ENCODE results near the gene MBLAC2. TPM values are rescaled to one million over a fixed set of nuclear protein-coding genes. Genes with fewer than 3 reads are reported as not detected.
A peak's percentile ranks its signal among the peaks of the same experiment; 100 is the strongest.

The MBLAC2 gene
- 1 to 10 TPM; 3.5 to 5.0 TPM for total RNA-seq
- polyA plus RNA-seq (2013, experiment 1 of 2) = 4.5 TPM
- 4.4 TPM for polyA plus RNA-seq (2013, experiment 2 of 2)
- long read RNA-seq, experiment 1, full-length matches to known transcripts = 3 of 4 reads
- long read RNA-seq, experiment 1, partial matches to known transcripts = 0 of 4 reads
- long read RNA-seq, experiment 1, other reads (novel, unspliced or antisense) = 1 of 4 reads
- long read RNA-seq, experiment 2, full-length matches to known transcripts = 4 of 4 reads
- long read RNA-seq, experiment 2, partial matches to known transcripts = 0 of 4 reads
- long read RNA-seq, experiment 2, other reads (novel, unspliced or antisense) = 0 of 4 reads
- long read RNA-seq, experiment 3, full-length matches to known transcripts = 17 of 18 reads
- long read RNA-seq, experiment 3, partial matches to known transcripts = 1 of 18 reads
- long read RNA-seq, experiment 3, other reads (novel, unspliced or antisense) = 0 of 18 reads
- long read RNA-seq, experiment 4, full-length matches to known transcripts = 3 of 3 reads
- long read RNA-seq, experiment 4, partial matches to known transcripts = 0 of 3 reads
- long read RNA-seq, experiment 4, other reads (novel, unspliced or antisense) = 0 of 3 reads

DNA sequence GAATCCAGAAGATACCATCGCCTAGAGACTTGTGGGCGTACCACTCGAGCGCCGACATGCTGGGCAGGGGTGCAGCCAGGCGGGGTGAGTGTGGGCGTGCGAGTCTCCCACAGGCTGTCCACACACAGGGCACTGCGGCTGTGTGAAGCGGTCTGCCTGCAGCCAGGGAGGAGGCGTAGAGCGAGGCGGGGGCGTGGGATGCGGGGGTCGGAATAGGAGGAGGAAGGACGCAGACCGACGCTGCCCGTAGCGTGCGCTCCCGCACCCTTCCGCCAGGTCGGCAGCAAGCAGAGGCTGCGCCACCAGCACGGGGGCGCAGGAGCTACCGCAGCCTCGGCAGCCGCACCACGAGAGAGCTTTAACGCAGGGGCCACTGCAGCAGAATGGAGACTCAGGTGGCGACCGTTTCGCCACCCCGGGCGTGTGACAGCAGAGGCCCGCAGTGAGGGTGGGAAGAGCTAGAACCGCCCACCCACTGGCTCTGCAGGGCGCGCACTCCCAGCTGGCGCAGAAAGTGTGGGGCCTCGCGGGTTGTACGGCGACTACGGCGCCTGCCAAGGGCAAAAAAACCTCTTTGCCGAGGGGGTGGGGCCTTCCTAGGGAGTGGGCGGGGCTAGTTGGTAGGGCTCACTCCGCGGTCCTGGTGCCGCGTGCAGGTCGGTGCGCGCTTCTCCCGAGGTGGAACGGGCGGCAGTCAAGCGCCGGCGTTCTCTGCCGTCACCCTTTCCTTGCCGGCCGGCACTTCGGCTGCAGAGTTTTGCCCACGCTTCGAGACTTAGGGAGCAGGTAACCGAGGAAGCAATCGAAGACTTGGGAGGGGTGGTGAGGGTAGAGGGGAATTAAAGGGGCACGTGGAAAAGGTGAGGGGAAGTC lies at the start of gene MBLAC2, which contains the start of gene POLR3G:
TSS of gene MBLAC2 (minus strand) at position 537 of the 873 bp plus-strand sequence. CDS start at position 58, 479 bp downstream.
TSS of gene POLR3G (plus strand) at position 630 of the 873 bp plus-strand sequence. CDS start 10,704 bp downstream, outside the sequence.
- H3K27ac ChIP-seq (ENCODE audit: low read depth, low read length) = peak within 1 kb of the TSS; percentile 26
- Mint-ChIP-seq H3K27me3 (ENCODE audit: insufficient read depth) (no peaks in the 10 kb centered on the region), H3K27ac (peak within 1 kb of the TSS; percentile 90), H3K9me3 (no peaks in the 10 kb centered on the region), H3K36me3 (ENCODE audit: low read depth) (no peaks in the 10 kb centered on the region), H3K4me1 (peaks cover 47% of the 10 kb centered on the region), H3K4me3 (peak within 1 kb of the TSS; percentile 85)
- peak within 1 kb of the TSS; percentile 89 for H3K4me3 ChIP-seq (ENCODE audit: low read length)
- H3K9ac ChIP-seq (ENCODE audit: extremely low read depth, low read length, poor library complexity, severe bottlenecking) = peak within 1 kb of the TSS; percentile 57
- peak; percentile 81 for TF ChIP-seq CTCF (conservative IDR thresholded peaks at IDR 0.05)
- no peaks in the 10 kb centered on the region for H3K36me3 ChIP-seq (ENCODE audit: control insufficient read depth, insufficient read depth, low read length)
- peak; percentile 98 for DNase-seq
- no peaks in the 10 kb centered on the region for H3K9me3 ChIP-seq (ENCODE audit: control insufficient read depth, low read length)
- WGBS, 2 experiments (ENCODE audit: insufficient coverage in 1 of 2, insufficient read length in 1 of 2) = 0% methylated on average over 23 to 73 of the region's 73 CpGs
- no peaks in the 10 kb centered on the region for H3K27me3 ChIP-seq (ENCODE audit: control insufficient read depth, insufficient read depth, low read length, poor library complexity, severe bottlenecking)
- peaks cover 7% of the 10 kb centered on the region for H3K4me1 ChIP-seq (ENCODE audit: control insufficient read depth, insufficient read depth, low read length)

- Histone ChIP-seq H3K9ac (ENCODE audit: extremely low read depth, low read length, poor library complexity, severe bottlenecking) (no peak overlapping the region), H3K36me3 (ENCODE audit: control insufficient read depth, insufficient read depth, low read length) (peaks cover 71% of the 10 kb centered on the region), H3K27ac (ENCODE audit: low read depth, low read length) (no peak overlapping the region), H3K9me3 (ENCODE audit: control insufficient read depth, low read length) (no peaks in the 10 kb centered on the region), H3K4me1 (ENCODE audit: control insufficient read depth, insufficient read depth, low read length) (no peaks in the 10 kb centered on the region), H3K27me3 (ENCODE audit: control insufficient read depth, insufficient read depth, low read length, poor library complexity, severe bottlenecking) (no peaks in the 10 kb centered on the region), H3K4me3 (ENCODE audit: low read length) (no peak overlapping the region)
- H3K4me3 Mint-ChIP-seq = no peak overlapping the region
- no peaks in the 10 kb centered on the region for H3K9me3 Mint-ChIP-seq
- peaks cover under 1% of the 10 kb centered on the region for H3K4me1 Mint-ChIP-seq
- no peak overlapping the region for H3K27ac Mint-ChIP-seq
- peaks cover 43% of the 10 kb centered on the region for H3K36me3 Mint-ChIP-seq (ENCODE audit: low read depth)
- no peak for DNase-seq
- no peak for TF ChIP-seq CTCF (conservative IDR thresholded peaks at IDR 0.05)
- H3K27me3 Mint-ChIP-seq (ENCODE audit: insufficient read depth) = no peaks in the 10 kb centered on the region
- WGBS, 2 experiments (ENCODE audit: insufficient coverage in 1 of 2, insufficient read length in 1 of 2) = 93 to 97% methylated on average over 6 to 7 of the region's 7 CpGs
Measured at GRCh38 chr5:90519081-90519480, 44.5 kb upstream of the MBLAC2 start.

- H3K4me3 Mint-ChIP-seq = no peak overlapping the region
- no peak overlapping the region for H3K27ac Mint-ChIP-seq
Measured at GRCh38 chr5:90518661-90519060, 44.1 kb upstream of the MBLAC2 start.

More at GRCh38 chr5:90518661-90519060, 44.1 kb upstream of the MBLAC2 start:
- Mint-ChIP-seq H3K4me1 (peaks cover 5% of the 10 kb centered on the region), H3K9me3 (no peaks in the 10 kb centered on the region), H3K27me3 (ENCODE audit: insufficient read depth) (no peaks in the 10 kb centered on the region), H3K36me3 (ENCODE audit: low read depth) (peaks cover 41% of the 10 kb centered on the region)
- Histone ChIP-seq H3K9me3 (ENCODE audit: control insufficient read depth, low read length) (no peaks in the 10 kb centered on the region), H3K27ac (ENCODE audit: low read depth, low read length) (no peak overlapping the region), H3K4me3 (ENCODE audit: low read length) (no peak overlapping the region), H3K27me3 (ENCODE audit: control insufficient read depth, insufficient read depth, low read length, poor library complexity, severe bottlenecking) (no peaks in the 10 kb centered on the region), H3K4me1 (ENCODE audit: control insufficient read depth, insufficient read depth, low read length) (no peaks in the 10 kb centered on the region), H3K36me3 (ENCODE audit: control insufficient read depth, insufficient read depth, low read length) (peaks cover 67% of the 10 kb centered on the region), H3K9ac (ENCODE audit: extremely low read depth, low read length, poor library complexity, severe bottlenecking) (no peak overlapping the region)
- no peak for TF ChIP-seq CTCF (conservative IDR thresholded peaks at IDR 0.05)
- DNase-seq = no peak

All from endodermal cell (in vitro differentiated cells).